HEK293 (cell line): ENCODE data around the gene FRMD8.

Experiments
- CTCF ChIA-PET: fragments of 350-600 bp; formaldehyde crosslinking; extraction: SDS; loops from one replicate; lab custom pipeline; 2021; ENCODE audit warnings: antibody characterized with exemption; lab: Yijun Ruan, JAX
- POLR2A ChIA-PET: fragments of 300-600 bp; formaldehyde crosslinking; extraction: SDS; loops from one replicate; lab custom pipeline; 2020; ENCODE audit warnings: antibody characterized with exemption, inconsistent platforms; lab: Yijun Ruan, JAX
- H3K27ac ChIP-seq: fragments of 200-500 bp; sonication (Bioruptor generic); 2 replicates; pipeline ENCODE4 v1.5.1; 2014; ENCODE audit warnings: low read depth, low read length, control low read depth, inconsistent platforms; ENCODE audit errors: extremely low read depth
- H3K36me3 ChIP-seq, 2 experiments: fragments of 200-500 bp in 1 of 2; sonication (Bioruptor generic) in 1 of 2; 1 replicate in 1 of 2; 2 replicates in 1 of 2; pipeline ENCODE4 v1.5.1; 2014 to 2017; ENCODE audit warnings: inconsistent platforms in 2 of 2, low read length in 2 of 2; ENCODE audit not compliant: control insufficient read depth in 2 of 2, insufficient read depth in 1 of 2
- H3K4me1 ChIP-seq: fragments of 200-500 bp; sonication (Bioruptor generic); 2 replicates; pipeline ENCODE4 v1.5.1; 2014; ENCODE audit warnings: mild to moderate bottlenecking, low read length, inconsistent platforms; ENCODE audit not compliant: control insufficient read depth, insufficient read depth
- H3K4me3 ChIP-seq: 2 replicates; pipeline ENCODE4 v1.5.1; 2011; ENCODE audit warnings: low read depth, mild to moderate bottlenecking, control low read depth, low read length, moderate library complexity
- H3K9me3 ChIP-seq: fragments of 200-500 bp; sonication (Bioruptor generic); 2 replicates; pipeline ENCODE4 v1.5.1; 2014; ENCODE audit warnings: low read depth, low read length, inconsistent platforms; ENCODE audit not compliant: control insufficient read depth, insufficient read depth
- GLIS1 ChIP-seq: fragments of 450-650 bp; formaldehyde crosslinking; IDR thresholded peaks from 2 replicates; pipeline ENCODE4 v1.5.1; 2016; ENCODE audit warnings: missing biosample characterization, missing genetic modification characterization
- HOXD13 ChIP-seq: sonication (generic); formaldehyde crosslinking; IDR thresholded peaks from 2 replicates; pipeline ENCODE4 v1.8.0; 2022; ENCODE audit warnings: missing genetic modification reagents, borderline replicate concordance
- MZF1 ChIP-seq: fragments of 450-650 bp; formaldehyde crosslinking; IDR thresholded peaks from 2 replicates; pipeline ENCODE4 v1.5.1; 2017; ENCODE audit warnings: missing biosample characterization, missing genetic modification characterization, borderline replicate concordance
- SCRT1 ChIP-seq: fragments of 450-650 bp; formaldehyde crosslinking; IDR thresholded peaks from 2 replicates; pipeline ENCODE4 v1.5.1; 2016; ENCODE audit warnings: missing biosample characterization, missing genetic modification characterization, borderline replicate concordance
- SETDB1 ChIP-seq: IDR thresholded peaks from one replicate; pipeline ENCODE4 v1.6.1; 2017; ENCODE audit warnings: mild to moderate bottlenecking, low read length, moderate library complexity, mixed read lengths; ENCODE audit not compliant: insufficient read length
- WT1 ChIP-seq: fragments of 450-650 bp; formaldehyde crosslinking; IDR thresholded peaks from 2 replicates; pipeline ENCODE4 v1.5.1; 2016; ENCODE audit warnings: missing biosample characterization, missing genetic modification characterization
- ZBTB20 ChIP-seq: fragments of 450-650 bp; formaldehyde crosslinking; IDR thresholded peaks from 2 replicates; pipeline ENCODE4 v1.5.1; 2016; ENCODE audit warnings: missing biosample characterization, missing genetic modification characterization
- ZNF114 ChIP-seq: fragments of 450-650 bp; formaldehyde crosslinking; IDR thresholded peaks from 2 replicates; pipeline ENCODE4 v1.5.0; 2017; ENCODE audit warnings: missing biosample characterization, missing genetic modification characterization
- ZNF121 ChIP-seq: fragments of 450-650 bp; formaldehyde crosslinking; IDR thresholded peaks from 2 replicates; pipeline ENCODE4 v1.5.1; 2016; ENCODE audit warnings: missing biosample characterization, missing genetic modification characterization
- ZNF174 ChIP-seq: fragments of 450-650 bp; formaldehyde crosslinking; IDR thresholded peaks from 2 replicates; pipeline ENCODE4 v1.5.0; 2017; ENCODE audit warnings: missing biosample characterization, mild to moderate bottlenecking, missing genetic modification characterization
- ZNF23 ChIP-seq: fragments of 450-650 bp; formaldehyde crosslinking; IDR thresholded peaks from 2 replicates; pipeline ENCODE4 v1.5.1; 2016; ENCODE audit warnings: missing biosample characterization, missing genetic modification characterization, borderline replicate concordance
- ZNF501 ChIP-seq: fragments of 450-650 bp; formaldehyde crosslinking; IDR thresholded peaks from 2 replicates; pipeline ENCODE4 v1.5.1; 2016; ENCODE audit warnings: missing biosample characterization, missing genetic modification characterization
- ZNF624 ChIP-seq: fragments of 450-650 bp; formaldehyde crosslinking; IDR thresholded peaks from 2 replicates; pipeline ENCODE4 v1.5.1; 2017; ENCODE audit warnings: missing biosample characterization, missing genetic modification characterization
- ZNF626 ChIP-seq: fragments of 450-650 bp; sonication (Bioruptor Pico); formaldehyde crosslinking; IDR thresholded peaks from 2 replicates; pipeline ENCODE4 v1.5.1; 2018; ENCODE audit warnings: missing biosample characterization, missing genetic modification characterization, inconsistent platforms
- TF ChIP-seq, protein P1 (sequence below): fragments of 450-650 bp; formaldehyde crosslinking; IDR thresholded peaks from 2 replicates; pipeline ENCODE4 v1.5.1; 2016; ENCODE audit warnings: missing biosample characterization, missing genetic modification characterization
- TF ChIP-seq, protein P2 (sequence below): fragments of 450-650 bp; formaldehyde crosslinking; IDR thresholded peaks from 2 replicates; pipeline ENCODE4 v1.5.1; 2016; ENCODE audit warnings: missing biosample characterization, missing genetic modification characterization
- TF ChIP-seq, protein P3 (sequence below): fragments of 450-650 bp; formaldehyde crosslinking; IDR thresholded peaks from 2 replicates; pipeline ENCODE4 v1.5.0; 2017; ENCODE audit warnings: missing biosample characterization, missing genetic modification characterization, borderline replicate concordance

Gene FRMD8

GRCh38 chr11:65378208-65378927, 8.1 kb upstream of the FRMD8 start:
- Histone ChIP-seq H3K27ac (no peak overlapping the region), H3K9me3 (no peaks in the 10 kb centered on the region), H3K4me1 (peaks cover 6% of the 10 kb centered on the region; the same call in 1 of the 2 replicates), H3K4me3 (no peak overlapping the region), H3K36me3 (no peaks in the 10 kb centered on the region)
- CTCF ChIA-PET = interaction anchor here (0.6 to 1.0 kb wide), 4 partner anchors 25 to 112 kb away, joined by 3 to 11 read pairs (median 4); no protein-coding TSS in a partner anchor
- TF ChIP-seq, protein P1, sequence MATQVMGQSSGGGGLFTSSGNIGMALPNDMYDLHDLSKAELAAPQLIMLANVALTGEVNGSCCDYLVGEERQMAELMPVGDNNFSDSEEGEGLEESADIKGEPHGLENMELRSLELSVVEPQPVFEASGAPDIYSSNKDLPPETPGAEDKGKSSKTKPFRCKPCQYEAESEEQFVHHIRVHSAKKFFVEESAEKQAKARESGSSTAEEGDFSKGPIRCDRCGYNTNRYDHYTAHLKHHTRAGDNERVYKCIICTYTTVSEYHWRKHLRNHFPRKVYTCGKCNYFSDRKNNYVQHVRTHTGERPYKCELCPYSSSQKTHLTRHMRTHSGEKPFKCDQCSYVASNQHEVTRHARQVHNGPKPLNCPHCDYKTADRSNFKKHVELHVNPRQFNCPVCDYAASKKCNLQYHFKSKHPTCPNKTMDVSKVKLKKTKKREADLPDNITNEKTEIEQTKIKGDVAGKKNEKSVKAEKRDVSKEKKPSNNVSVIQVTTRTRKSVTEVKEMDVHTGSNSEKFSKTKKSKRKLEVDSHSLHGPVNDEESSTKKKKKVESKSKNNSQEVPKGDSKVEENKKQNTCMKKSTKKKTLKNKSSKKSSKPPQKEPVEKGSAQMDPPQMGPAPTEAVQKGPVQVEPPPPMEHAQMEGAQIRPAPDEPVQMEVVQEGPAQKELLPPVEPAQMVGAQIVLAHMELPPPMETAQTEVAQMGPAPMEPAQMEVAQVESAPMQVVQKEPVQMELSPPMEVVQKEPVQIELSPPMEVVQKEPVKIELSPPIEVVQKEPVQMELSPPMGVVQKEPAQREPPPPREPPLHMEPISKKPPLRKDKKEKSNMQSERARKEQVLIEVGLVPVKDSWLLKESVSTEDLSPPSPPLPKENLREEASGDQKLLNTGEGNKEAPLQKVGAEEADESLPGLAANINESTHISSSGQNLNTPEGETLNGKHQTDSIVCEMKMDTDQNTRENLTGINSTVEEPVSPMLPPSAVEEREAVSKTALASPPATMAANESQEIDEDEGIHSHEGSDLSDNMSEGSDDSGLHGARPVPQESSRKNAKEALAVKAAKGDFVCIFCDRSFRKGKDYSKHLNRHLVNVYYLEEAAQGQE = no peak
- TF ChIP-seq GLIS1 (tag by site-specific recombination) (no peak), SETDB1 (no peak), ZNF501 (tag by site-specific recombination) (no peak), ZBTB20 (tag by site-specific recombination) (no peak), ZNF174 (tag by site-specific recombination) (no peak), ZNF624 (tag by site-specific recombination) (no peak), ZNF114 (tag by site-specific recombination) (no peak), WT1 (tag by site-specific recombination) (no peak), ZNF121 (tag by site-specific recombination) (no peak), MZF1 (tag by site-specific recombination) (no peak), ZNF23 (no peak), HOXD13 (CRISPR knock-in tag) (no peak), SCRT1 (tag by site-specific recombination) (no peak), ZNF626 (tag by site-specific recombination) (no peak)
- TF ChIP-seq, protein P2, sequence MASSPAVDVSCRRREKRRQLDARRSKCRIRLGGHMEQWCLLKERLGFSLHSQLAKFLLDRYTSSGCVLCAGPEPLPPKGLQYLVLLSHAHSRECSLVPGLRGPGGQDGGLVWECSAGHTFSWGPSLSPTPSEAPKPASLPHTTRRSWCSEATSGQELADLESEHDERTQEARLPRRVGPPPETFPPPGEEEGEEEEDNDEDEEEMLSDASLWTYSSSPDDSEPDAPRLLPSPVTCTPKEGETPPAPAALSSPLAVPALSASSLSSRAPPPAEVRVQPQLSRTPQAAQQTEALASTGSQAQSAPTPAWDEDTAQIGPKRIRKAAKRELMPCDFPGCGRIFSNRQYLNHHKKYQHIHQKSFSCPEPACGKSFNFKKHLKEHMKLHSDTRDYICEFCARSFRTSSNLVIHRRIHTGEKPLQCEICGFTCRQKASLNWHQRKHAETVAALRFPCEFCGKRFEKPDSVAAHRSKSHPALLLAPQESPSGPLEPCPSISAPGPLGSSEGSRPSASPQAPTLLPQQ (tag by site-specific recombination) = no peak
- TF ChIP-seq, protein P3, sequence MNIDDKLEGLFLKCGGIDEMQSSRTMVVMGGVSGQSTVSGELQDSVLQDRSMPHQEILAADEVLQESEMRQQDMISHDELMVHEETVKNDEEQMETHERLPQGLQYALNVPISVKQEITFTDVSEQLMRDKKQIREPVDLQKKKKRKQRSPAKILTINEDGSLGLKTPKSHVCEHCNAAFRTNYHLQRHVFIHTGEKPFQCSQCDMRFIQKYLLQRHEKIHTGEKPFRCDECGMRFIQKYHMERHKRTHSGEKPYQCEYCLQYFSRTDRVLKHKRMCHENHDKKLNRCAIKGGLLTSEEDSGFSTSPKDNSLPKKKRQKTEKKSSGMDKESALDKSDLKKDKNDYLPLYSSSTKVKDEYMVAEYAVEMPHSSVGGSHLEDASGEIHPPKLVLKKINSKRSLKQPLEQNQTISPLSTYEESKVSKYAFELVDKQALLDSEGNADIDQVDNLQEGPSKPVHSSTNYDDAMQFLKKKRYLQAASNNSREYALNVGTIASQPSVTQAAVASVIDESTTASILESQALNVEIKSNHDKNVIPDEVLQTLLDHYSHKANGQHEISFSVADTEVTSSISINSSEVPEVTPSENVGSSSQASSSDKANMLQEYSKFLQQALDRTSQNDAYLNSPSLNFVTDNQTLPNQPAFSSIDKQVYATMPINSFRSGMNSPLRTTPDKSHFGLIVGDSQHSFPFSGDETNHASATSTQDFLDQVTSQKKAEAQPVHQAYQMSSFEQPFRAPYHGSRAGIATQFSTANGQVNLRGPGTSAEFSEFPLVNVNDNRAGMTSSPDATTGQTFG (tag by site-specific recombination) = no peak
- POLR2A ChIA-PET = interaction anchor here (0.6 to 8.3 kb wide), 5 partner anchors 36 to 121 kb away, joined by 3 to 110 read pairs (median 4); partner anchors contain the start of genes MALAT1 and NEAT1
